Hepatocyte (in vitro differentiated cells): ENCODE data around the gene CUL7. TPM values are rescaled to one million over a fixed set of nuclear protein-coding genes. Genes with fewer than 3 reads are reported as not detected.
A peak's percentile ranks its signal among the peaks of the same experiment; 100 is the strongest.

ENCODE experiments used
- DNase-seq: peaks from one replicate; pipeline ENCODE4 v3.0.0-alpha.2; 2016; ENCODE audit warnings: low spot score
- H2AFZ ChIP-seq: fragments of 200-600 bp; sonication (generic); 2 replicates; pipeline ENCODE4 v1.6.0; 2016; ENCODE audit warnings: antibody characterized with exemption, mild to moderate bottlenecking
- H3K27ac ChIP-seq: fragments of 200-600 bp; sonication (generic); 2 replicates; pipeline ENCODE4 v1.5.1; 2016; ENCODE audit warnings: mild to moderate bottlenecking
- H3K27me3 ChIP-seq: fragments of 200-600 bp; sonication (generic); 2 replicates; pipeline ENCODE4 v1.6.1; 2016
- H3K36me3 ChIP-seq: fragments of 200-600 bp; sonication (generic); replicated peaks from 2 replicates; pipeline ENCODE4 v1.5.1; 2016; ENCODE audit warnings: low read depth; ENCODE audit not compliant: insufficient read depth
- H3K4me1 ChIP-seq: fragments of 200-600 bp; sonication (generic); 2 replicates; pipeline ENCODE4 v1.5.1; 2016; ENCODE audit warnings: mild to moderate bottlenecking, moderate library complexity; ENCODE audit not compliant: insufficient read depth
- H3K4me2 ChIP-seq: fragments of 200-600 bp; sonication (generic); 2 replicates; pipeline ENCODE4 v1.6.0; 2016
- H3K4me3 ChIP-seq: fragments of 200-600 bp; sonication (generic); 2 replicates; pipeline ENCODE4 v1.5.1; 2016; ENCODE audit warnings: mild to moderate bottlenecking
- H3K79me2 ChIP-seq: fragments of 200-600 bp; sonication (generic); 2 replicates; pipeline ENCODE4 v1.6.0; 2017; ENCODE audit warnings: mild to moderate bottlenecking
- H3K9me2 ChIP-seq: fragments of 200-600 bp; sonication (generic); replicated peaks from 2 replicates; pipeline ENCODE4 v1.6.0; 2017; ENCODE audit warnings: mild to moderate bottlenecking; ENCODE audit not compliant: insufficient read depth
- H3K9me3 ChIP-seq: fragments of 200-600 bp; sonication (generic); 2 replicates; pipeline ENCODE4 v1.5.1; 2016; ENCODE audit warnings: low read depth, mild to moderate bottlenecking
- H4K20me1 ChIP-seq: fragments of 200-600 bp; sonication (generic); 2 replicates; pipeline ENCODE4 v1.6.0; 2016; ENCODE audit warnings: mild to moderate bottlenecking; ENCODE audit not compliant: insufficient read depth, poor library complexity, severe bottlenecking
- CTCF ChIP-seq: fragments of 200-600 bp; sonication (generic); IDR thresholded peaks from 2 replicates; pipeline ENCODE4 v1.5.1; 2016; ENCODE audit warnings: antibody characterized with exemption, mild to moderate bottlenecking; ENCODE audit not compliant: poor library complexity
- EZH2 ChIP-seq: fragments of 200-600 bp; sonication (generic); IDR thresholded peaks from 2 replicates; pipeline ENCODE4 v1.6.1; 2016; ENCODE audit warnings: antibody characterized with exemption, mild to moderate bottlenecking, borderline replicate concordance
- EZH2phosphoT487 ChIP-seq: fragments of 200-600 bp; sonication (generic); IDR thresholded peaks from one replicate; pipeline ENCODE4 v1.6.1; 2018; ENCODE audit warnings: antibody characterized with exemption, mild to moderate bottlenecking, low read depth, moderate library complexity; ENCODE audit not compliant: unreplicated experiment, severe bottlenecking
- WGBS: methylation state at CpG from one replicate; pipeline ENCODE4 v1.1.6; 2016; ENCODE audit warnings: low lambda C conversion rate; ENCODE audit errors: missing lambda C conversion rate; 5-methylcytosine and 5-hydroxymethylcytosine counted together
- polyA plus RNA-seq: library from polyadenylated mRNA; unstranded; fragments of >200 nt; fragmentation: Nextera tagmentation; extraction: Ambion mirVana; gene quantifications from 2 replicates; pipeline ENCODE4 v1.2.1, GENCODE V29; 2016
- total RNA-seq: library from RNA; depleted of rRNA; stranded (reverse); fragments of >200 nt; gene quantifications from 2 replicates; pipeline ENCODE4 v1.2.3, GENCODE V29; 2014

Gene CUL7
- total and polyA plus RNA-seq, 2 experiments from 2014 or later = 46.4 to 58.2 TPM

GRCh38 chr6:43060034-43060754 lies 6.5 kb upstream of the CUL7 start:
- no peak for TF ChIP-seq CTCF
- TF ChIP-seq EZH2phosphoT487 = no peak
- no peak for TF ChIP-seq EZH2
- H3K27ac ChIP-seq = peak overlapping the region; percentile 98

GRCh38 chr6:43059168-43060033 lies 5.8 kb upstream of the CUL7 start, which contains the start of the genes KLC4 and MRPL2:
Gene KLC4, plus strand, starts transcription at chr6:43059631. Its CDS starts 1,705 bp downstream, at chr6:43061336.
Gene MRPL2, minus strand, starts transcription at chr6:43059434. Its CDS starts 53 bp downstream, at chr6:43059381.
- Histone ChIP-seq H3K4me3 (peak within 1 kb of the TSS; percentile 67), H3K27me3 (no peaks in the 10 kb centered on the region), H3K27ac (peak within 1 kb of the TSS; percentile 98), H3K4me1 (peaks cover 10% of the 10 kb centered on the region), H3K9me2 (no peaks in the 10 kb centered on the region), H3K79me2 (peaks cover 64% of the 10 kb centered on the region), H3K4me2 (peak within 1 kb of the TSS; percentile 89), H4K20me1 (no peaks in the 10 kb centered on the region), H3K9me3 (no peaks in the 10 kb centered on the region), H3K36me3 (no peaks in the 10 kb centered on the region), H2AFZ (peak within 1 kb of the TSS; percentile 27)
- TF ChIP-seq EZH2 (no peak), EZH2phosphoT487 (no peak), CTCF (no peak)
- DNase-seq = peak; percentile 99
- WGBS = under 1% methylated on average over 53 of the region's 64 CpGs

More at GRCh38 chr6:43060034-43060754, 6.5 kb upstream of the CUL7 start:
- H4K20me1 ChIP-seq = no peaks in the 10 kb centered on the region
- peak; percentile 81 for DNase-seq
- H3K27me3 ChIP-seq = no peaks in the 10 kb centered on the region
- no peaks in the 10 kb centered on the region for H3K9me2 ChIP-seq
- no peaks in the 10 kb centered on the region for H3K36me3 ChIP-seq
- peak overlapping the region; percentile 57 for H3K4me3 ChIP-seq
- 9% methylated on average over 15 of the region's 15 CpGs for WGBS
- peaks cover 10% of the 10 kb centered on the region for H3K4me1 ChIP-seq
- no peaks in the 10 kb centered on the region for H3K9me3 ChIP-seq
- peak overlapping the region; percentile 6 for H2AFZ ChIP-seq
- H3K79me2 ChIP-seq = peaks cover 65% of the 10 kb centered on the region
- peak overlapping the region; percentile 89 for H3K4me2 ChIP-seq

- WGBS = 80% methylated on average over 1 of the region's 1 CpG
- H3K27ac ChIP-seq = peak overlapping the region; percentile 80
- no peak for TF ChIP-seq EZH2
- no peak for TF ChIP-seq EZH2phosphoT487
- no peak for TF ChIP-seq CTCF
Observed at GRCh38 chr6:43058531-43058930, 4.9 kb upstream of the CUL7 start.

More at GRCh38 chr6:43058531-43058930, 4.9 kb upstream of the CUL7 start:
- peak overlapping the region; percentile 85 for H3K4me2 ChIP-seq
- no peak for DNase-seq
- H3K79me2 ChIP-seq = peaks cover 59% of the 10 kb centered on the region
- no peaks in the 10 kb centered on the region for H3K27me3 ChIP-seq
- peak overlapping the region; percentile 67 for H3K4me3 ChIP-seq
- no peaks in the 10 kb centered on the region for H3K9me3 ChIP-seq
- no peaks in the 10 kb centered on the region for H3K9me2 ChIP-seq
- H2AFZ ChIP-seq = no peak overlapping the region
- H4K20me1 ChIP-seq = no peaks in the 10 kb centered on the region
- H3K36me3 ChIP-seq = no peaks in the 10 kb centered on the region
- peaks cover 14% of the 10 kb centered on the region for H3K4me1 ChIP-seq
